Fibroblast of the aortic adventitia (primary cell): ENCODE results near the gene ACBD4. TPM values are rescaled to one million over a fixed set of nuclear protein-coding genes. Genes with fewer than 3 reads are reported as not detected.

ENCODE experiments used
- DNase-seq: peaks from one replicate; pipeline ENCODE4 v3.0.0-alpha.2; 2010; ENCODE audit warnings: low read depth
- H3K4me3 ChIP-seq: 2 replicates; pipeline ENCODE4 v1.5.1; 2011; ENCODE audit warnings: low read depth, mild to moderate bottlenecking, control low read depth, low read length, moderate library complexity
- total RNA-seq: library from RNA; depleted of rRNA; stranded (reverse); fragments of >200 nt; gene quantifications from 2 replicates; pipeline ENCODE4 v1.2.3, GENCODE V29; 2012; ENCODE audit warnings: low replicate concordance
- TF ChIP-seq, protein P1 (sequence below): IDR thresholded peaks from 2 replicates; pipeline ENCODE4 v1.5.1; 2011; ENCODE audit warnings: mild to moderate bottlenecking, low read length, control low read depth, inconsistent platforms; ENCODE audit not compliant: insufficient read depth

The ACBD4 gene
- total RNA-seq, 1 donor: 7.4 TPM

DNA sequence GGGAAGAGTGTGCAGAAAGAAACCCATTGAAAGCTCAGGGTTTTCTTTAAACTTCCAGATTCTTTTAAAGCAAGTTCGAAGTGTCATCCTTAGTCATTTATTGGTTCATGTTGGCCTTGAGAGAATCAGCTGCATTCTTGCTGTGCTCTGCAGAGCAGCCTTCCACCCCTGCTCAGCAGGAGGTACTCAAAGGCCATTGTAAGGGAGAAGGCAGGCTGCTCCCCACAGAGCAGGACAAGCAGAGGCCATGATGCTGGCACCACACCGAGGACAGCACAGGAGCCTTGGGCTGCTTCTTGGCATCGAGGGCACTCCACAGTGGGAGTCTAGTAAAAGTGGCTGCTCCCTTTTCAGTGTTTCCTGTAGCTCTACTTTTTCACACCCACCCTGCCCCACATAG, 44.8 kb upstream of the ACBD4 start:
- H3K4me3 ChIP-seq: no peak overlapping the region
- no peak for DNase-seq
- TF ChIP-seq, protein P1, sequence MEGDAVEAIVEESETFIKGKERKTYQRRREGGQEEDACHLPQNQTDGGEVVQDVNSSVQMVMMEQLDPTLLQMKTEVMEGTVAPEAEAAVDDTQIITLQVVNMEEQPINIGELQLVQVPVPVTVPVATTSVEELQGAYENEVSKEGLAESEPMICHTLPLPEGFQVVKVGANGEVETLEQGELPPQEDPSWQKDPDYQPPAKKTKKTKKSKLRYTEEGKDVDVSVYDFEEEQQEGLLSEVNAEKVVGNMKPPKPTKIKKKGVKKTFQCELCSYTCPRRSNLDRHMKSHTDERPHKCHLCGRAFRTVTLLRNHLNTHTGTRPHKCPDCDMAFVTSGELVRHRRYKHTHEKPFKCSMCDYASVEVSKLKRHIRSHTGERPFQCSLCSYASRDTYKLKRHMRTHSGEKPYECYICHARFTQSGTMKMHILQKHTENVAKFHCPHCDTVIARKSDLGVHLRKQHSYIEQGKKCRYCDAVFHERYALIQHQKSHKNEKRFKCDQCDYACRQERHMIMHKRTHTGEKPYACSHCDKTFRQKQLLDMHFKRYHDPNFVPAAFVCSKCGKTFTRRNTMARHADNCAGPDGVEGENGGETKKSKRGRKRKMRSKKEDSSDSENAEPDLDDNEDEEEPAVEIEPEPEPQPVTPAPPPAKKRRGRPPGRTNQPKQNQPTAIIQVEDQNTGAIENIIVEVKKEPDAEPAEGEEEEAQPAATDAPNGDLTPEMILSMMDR: no peak

DNA sequence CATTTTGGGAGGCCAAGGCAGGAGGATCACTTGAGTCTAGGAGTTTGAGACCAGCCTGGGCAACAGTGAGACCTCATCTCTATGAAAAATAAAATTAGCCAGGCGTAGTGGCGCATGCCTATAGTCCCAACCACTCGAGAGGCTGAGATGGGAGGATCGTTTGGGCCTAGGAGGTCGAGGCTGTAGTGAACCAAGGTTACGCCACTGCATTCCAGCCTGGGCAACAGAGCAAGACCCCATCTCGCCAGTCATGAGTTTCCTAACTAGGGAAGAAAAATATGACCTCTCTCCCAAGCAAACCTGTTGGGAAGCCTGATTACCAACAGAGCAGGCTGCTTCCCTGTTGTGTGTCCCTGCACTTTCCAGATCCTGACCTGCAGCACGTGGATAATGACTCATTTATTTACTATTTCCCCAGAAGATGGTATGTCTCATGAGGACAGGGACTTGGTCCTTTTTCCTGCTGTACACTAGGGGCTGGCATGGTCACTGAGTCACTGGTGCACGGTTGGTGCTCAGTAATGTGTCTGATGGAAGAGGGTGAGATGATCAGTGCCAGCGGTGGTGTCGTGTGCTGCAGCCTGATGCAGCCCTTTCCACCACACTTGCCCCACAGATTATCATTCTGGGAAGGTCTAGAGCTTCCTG, 43.6 kb upstream of the ACBD4 start:
- TF ChIP-seq, protein P1: no peak
- DNase-seq: no peak
- H3K4me3 ChIP-seq: no peak overlapping the region

DNA sequence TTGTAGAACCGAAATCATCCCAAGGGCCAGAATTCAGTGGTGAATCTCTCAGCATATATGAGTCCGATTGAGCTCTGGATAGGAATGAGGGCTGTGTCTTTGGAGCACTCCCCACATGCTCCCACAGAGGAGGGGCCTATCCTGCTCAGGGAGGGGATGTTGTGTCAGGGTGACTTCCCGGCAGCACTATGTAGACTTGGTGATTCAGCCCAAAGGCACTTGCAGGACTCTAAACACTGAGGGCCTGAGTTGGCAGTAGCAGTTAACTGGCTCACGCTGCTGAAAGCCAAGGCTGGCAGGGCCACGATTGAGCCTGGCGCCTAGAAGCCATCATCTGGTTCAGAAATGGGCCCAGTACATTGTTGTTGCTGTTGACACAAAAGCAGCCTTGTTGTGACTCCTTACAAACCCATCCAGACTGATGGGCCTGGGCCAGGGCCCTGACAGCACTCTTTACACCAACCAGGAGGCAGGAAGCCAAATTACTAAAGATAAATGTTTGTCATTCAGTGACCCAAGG, 42.5 kb upstream of the ACBD4 start:
- TF ChIP-seq, protein P1: no peak
- no peak overlapping the region for H3K4me3 ChIP-seq
- peak; percentile 99 for DNase-seq

DNA sequence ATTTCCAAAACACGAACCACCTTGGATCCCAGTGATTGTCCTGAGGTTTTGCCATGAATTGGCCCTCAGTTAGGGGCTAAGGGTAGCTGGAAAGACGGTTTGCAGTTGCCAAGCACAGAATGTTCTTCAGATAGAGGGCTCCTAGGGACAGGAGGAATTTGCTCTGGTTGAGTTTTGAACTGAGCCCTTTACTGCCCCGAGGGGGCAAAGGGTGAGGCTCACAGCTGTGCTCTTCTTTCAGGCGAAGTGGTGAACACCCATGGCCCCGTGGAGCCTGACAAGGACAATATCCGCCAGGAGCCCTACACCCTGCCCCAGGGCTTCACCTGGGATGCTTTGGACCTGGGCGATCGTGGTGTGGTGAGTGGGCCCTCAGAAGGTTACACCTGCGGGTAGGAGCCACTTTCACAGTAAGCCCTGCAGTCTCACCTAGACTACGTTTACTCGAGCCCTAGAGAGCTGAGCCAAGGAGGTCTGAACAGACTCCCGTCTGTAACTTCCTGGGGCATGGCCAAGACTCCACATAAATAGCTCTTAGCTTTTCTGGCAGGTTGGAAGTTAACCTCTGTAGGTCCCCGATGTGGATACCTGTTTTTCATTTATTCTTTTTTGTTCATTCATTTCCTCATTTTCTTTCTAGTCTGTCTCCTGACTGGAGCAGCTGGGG, 41.9 kb upstream of the ACBD4 start:
- peak; percentile 40 for DNase-seq
- no peak overlapping the region for H3K4me3 ChIP-seq
- TF ChIP-seq, protein P1: no peak

DNA sequence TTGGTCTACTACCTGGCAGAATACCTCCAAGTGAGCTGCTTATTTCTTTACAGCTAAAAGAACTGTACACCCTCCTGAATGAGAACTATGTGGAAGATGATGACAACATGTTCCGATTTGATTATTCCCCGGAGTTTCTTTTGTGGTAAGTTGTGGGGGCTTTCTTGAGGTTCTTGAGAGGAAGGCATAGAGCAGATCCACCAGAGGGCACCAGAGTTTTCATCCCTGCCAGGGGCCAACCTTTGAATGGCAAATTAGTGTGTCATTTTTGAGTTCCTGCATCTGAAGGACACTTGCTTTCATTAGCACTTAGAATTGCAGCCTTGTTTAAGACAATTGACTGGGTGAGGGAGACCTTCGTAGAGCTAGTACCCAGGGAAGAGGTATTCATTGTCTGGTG, 39.3 kb upstream of the ACBD4 start:
- DNase-seq: peak; percentile 48
- TF ChIP-seq, protein P1: peak; percentile 59
- no peak overlapping the region for H3K4me3 ChIP-seq

DNA sequence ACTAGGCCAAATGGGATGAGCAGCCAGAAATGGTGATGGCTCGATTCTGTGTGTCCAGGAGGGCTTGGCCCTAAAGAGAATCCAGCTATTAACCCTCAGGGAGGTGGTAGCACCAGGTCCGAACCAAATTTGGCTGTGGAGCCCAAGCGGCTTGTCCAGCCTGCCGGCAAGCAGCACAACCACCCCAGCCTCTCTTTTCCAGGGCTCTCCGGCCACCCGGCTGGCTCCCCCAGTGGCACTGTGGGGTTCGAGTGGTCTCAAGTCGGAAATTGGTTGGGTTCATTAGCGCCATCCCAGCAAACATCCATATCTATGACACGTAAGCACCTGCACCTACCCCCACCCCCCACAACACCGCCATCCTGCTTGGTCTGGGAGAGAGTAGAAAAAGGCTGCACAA, 38.6 kb upstream of the ACBD4 start:
- no peak for DNase-seq
- TF ChIP-seq, protein P1: no peak
- H3K4me3 ChIP-seq: no peak overlapping the region
